ENCODE results near the gene MYH16.
"Not testable (repeated sequence)": the region's sequence is repeated elsewhere in the genome, so short reads cannot be mapped to it uniquely, and the experiment has no call there.

The MYH16 gene

GRCh38 chr7:99272476-99273045 lies at the start of gene MYH16:
Gene MYH16, plus strand, starts transcription at chr7:99272839.
- no peak for DNase-seq (ENCODE audit: low spot score)

DNA sequence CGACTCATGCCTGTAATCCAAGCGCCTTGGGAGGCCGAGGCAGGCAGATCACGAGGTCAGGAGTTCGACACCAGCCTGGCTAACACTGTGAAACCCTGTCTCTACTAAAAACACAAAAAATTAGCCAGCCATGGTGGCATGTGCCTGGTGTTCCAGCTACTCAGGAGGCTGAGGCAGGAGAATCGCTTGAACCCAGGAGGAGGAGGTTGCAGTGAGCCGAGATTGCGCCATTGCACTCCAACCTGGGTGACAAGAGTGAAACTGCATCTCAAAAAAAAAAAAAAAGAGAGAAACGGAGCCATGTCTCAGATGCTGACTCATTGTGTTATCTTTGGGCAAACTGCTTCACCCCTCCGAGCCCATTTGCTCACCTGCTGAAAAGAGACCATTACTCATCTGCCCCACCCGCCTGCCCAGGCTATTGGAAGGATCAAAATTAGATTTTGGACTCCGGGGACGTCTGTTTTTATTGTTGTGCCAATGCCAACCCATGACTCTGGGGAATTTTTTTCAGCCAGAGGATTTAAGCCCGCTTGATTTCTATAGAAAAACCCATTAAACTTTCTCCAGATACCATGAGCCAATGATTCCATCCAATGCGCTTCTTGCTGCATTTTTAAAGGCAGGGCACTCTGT lies 48.3 kb upstream of the MYH16 start:
- not testable (repeated sequence) for DNase-seq (ENCODE audit: low spot score)

- no peak for DNase-seq (ENCODE audit: low spot score)
These were observed 47.8 kb upstream of the MYH16 start for GRCh38 chr7:99224899-99225265.

DNA sequence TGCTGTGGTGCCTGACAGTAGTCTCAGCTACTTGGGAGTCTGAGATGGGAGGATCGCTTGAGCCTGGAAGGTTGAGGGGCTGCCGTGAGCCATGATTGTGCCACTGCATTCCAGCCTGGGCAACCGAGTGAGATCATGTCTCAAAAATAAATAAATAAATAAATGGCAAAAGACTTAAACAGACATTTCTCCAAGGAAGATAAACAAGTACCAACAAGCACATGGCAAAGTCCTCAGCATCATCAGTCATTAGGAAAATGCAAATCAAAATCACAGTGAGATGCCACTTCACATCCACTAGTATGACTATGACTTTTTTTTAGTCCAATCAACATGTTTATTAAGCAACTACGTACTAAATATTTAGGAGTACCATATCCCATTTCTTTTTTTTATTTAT lies 43.4 kb upstream of the MYH16 start:
- no peak for DNase-seq (ENCODE audit: low spot score)

DNA sequence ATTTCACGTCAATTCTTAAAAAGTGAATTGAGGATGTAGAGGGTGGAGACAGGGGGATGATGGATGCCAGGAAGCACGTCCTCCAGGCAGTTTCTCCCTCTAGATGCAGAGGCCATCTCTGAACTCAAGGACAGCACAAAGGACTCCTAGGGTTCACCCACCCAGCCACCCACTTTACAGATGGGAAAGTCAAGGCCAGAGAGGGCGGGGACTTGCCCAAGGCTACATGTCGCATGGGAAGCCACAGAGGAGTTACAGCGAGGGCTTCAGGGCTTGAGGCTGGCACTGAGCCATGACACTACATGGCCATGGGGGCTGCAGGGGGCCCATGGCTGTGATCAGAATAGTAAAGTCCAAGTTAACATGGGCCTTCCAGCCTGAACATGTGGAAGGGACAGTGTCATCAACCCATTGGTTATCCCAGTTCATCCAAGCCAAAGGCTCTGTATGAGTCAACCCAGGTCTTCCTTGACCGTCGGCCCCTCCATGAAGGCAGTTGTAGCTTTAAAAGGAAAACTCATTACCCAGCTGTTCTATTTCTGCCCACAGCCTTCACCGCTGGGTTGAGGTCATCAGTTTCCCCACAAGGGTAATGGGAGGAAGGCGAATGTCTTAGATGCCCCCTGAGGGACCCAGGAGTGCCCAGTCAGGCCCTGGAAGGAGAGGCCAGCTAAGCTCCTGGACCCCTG lies 40.4 kb upstream of the MYH16 start:
- DNase-seq (ENCODE audit: low spot score) = no peak

GRCh38 chr7:99232955-99233354 lies 39.7 kb upstream of the MYH16 start:
- not testable (repeated sequence) for DNase-seq (ENCODE audit: low spot score)

DNA sequence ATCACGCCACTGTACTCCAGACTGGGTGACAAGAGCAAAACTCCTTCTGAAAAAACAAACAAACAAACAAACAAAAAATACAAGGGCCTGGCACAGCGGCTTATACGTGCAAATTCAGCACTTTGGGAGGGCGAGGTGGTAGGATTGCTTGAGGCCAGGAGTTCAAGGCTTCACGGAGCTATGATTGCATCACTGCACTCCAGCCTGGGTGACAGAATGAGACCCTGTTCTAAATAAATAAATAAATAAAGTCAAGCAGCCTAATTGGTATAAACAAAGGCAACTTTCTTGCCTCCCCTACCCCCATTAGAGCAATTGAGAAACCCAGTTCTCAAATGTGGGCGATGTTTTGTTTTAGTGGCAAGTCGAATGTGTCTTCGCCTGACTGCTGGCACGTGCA lies 38.5 kb upstream of the MYH16 start:
- no peak for DNase-seq (ENCODE audit: low spot score)

- DNase-seq (ENCODE audit: low spot score) = no peak
These were observed 36.7 kb upstream of the MYH16 start for GRCh38 chr7:99235925-99236324.

DNA sequence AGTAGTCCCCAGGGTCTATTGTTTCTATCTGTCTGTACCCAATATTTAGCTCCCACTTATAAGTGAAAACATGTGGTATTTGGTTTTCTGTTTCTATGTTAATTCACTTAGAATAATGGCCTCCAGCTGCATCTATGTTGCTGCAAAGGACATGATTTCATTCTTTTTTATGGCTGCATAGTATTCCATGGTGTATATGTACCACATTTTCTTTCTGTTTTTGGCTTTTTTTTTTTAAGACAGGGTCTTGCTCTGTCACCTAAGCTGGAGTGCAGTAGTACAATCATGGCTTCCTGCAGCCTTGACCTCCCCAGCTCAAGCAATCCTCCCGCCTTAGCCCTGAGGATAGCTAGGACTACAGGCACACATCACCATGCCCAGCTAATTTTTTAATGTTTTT lies 34.8 kb upstream of the MYH16 start:
- DNase-seq (ENCODE audit: low spot score) = not testable (repeated sequence)

DNA sequence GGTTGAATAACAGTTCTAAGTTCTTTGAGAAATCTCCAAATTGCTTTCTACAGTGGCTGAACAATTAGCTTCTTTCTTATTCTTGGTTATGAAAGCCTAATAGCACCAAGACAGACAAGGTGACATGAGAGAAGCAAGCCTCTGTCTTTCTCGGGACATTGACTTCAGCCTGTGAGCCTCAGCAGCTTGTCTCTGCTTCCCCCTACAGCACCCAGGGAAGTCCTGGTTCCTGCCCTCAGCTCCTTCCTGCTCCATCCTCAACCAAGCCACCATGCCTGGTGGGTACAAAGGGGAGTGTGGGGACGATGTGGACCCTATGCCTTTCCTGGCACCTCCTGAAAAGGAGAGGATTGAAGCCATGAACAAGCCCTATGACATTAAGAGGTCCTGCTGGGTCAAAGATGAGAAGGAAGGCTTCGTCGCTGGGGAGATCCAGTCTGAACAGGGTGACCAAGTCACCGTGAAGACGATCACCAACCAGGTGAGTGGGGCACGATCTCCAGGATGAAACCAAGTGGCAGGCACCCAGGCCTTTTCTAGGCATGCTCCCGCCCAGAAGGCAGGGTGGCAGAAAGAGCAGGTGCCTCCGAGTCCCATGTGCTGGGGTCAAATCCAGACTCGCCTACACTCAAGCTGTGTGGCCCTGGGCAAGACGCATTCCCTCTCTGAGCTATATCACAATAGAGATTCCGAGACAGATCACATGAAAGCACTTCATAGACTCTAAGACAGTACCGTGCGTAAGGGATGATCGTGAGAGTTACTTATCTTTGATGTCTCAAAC lies 33.9 kb upstream of the MYH16 start:
- DNase-seq (ENCODE audit: low spot score) = no peak

DNA sequence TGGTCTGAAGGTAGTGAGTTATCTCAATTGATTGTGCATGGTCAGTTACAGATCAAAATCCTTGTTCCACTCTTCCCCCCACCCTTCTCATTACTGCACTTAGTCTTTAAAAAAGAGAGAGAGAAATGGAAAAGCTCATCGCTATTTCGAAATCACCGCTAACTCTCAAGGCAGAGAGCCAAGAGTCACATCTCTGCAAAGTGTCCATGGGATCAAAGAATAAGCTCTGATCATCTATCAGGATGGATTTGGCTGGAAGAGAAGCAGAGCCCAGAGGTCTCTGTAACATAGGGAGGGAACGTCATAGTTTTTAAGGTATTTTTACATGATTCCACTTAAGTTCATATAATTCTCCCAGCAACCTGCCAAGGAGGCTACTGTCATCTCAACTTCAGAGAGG lies 30.0 kb upstream of the MYH16 start:
- DNase-seq (ENCODE audit: low spot score) = no peak

GRCh38 chr7:99243751-99244337 lies 28.8 kb upstream of the MYH16 start:
- DNase-seq (ENCODE audit: low spot score) = no peak

GRCh38 chr7:99244939-99245338 lies 27.7 kb upstream of the MYH16 start:
- no peak for DNase-seq (ENCODE audit: low spot score)

DNA sequence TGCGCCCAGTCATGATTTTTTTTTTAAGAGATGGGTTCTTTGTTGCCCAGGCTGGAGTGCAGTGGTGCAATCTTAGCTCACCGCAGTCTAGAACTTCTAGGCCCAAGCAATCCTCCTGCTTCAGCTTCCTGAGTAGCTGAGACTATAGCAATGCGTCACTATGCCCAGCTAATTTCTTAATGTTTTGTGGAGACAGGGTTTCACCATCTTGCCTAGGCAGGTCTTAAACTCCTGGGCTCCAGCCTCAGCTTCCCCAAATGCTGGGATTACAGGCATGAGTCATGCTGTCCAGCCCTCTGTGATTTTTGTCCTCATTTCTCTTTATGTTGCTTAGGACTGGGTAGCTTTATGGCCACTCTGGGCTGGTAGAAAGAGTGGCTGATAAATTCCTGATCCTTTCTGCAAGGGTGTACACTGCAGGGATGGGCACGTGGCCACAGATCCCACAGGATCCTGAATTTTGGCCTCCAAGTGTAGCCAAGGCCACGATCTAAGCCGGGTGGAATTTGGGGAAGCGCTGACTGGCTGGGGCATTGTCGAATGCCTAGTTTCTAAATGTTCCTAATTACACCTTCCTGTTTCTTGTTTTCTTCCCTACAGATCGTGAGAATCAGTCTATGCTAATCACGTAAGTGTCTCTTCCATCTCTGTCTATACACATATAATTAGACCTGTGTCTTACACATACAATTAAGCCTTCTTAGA lies 24.1 kb upstream of the MYH16 start:
- no peak for DNase-seq (ENCODE audit: low spot score)

- no peak for DNase-seq (ENCODE audit: low spot score)
These were observed 22.6 kb upstream of the MYH16 start for GRCh38 chr7:99249985-99250575.

DNA sequence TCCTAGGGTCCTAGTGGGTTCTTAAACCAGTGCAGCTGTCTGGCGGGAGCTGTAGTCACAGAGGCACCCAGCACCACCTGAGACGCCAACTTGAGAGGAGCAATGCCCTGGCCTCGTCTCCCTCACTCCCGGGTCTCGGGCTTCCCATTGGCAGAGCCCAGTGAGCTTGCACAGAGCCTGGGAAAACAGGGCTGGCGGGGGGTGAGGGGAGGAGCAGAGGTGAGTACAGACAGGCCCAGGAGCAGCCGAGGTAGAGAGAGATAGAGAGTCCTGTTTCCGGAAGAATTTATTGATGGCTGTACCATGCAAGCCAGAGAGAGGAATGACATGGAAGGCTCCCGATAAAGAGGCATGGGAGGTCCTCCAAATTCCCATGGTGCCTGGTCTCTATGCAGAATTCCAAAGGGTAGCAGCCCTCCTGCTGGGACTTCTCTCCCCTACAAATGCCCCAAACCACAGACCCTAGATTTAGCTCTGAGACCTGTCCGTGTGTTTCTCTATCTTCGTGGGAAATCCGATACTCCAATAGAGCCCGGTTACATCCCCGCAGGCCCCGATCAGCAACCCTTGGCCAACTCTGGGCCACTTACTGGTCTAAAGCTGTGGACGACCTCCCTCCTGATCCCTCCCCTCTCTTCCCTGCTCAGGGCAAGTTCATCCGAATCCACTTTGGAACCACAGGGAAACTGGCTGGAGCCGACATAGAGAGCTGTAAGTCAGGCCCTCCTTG lies 20.3 kb upstream of the MYH16 start:
- DNase-seq (ENCODE audit: low spot score) = no peak

DNA sequence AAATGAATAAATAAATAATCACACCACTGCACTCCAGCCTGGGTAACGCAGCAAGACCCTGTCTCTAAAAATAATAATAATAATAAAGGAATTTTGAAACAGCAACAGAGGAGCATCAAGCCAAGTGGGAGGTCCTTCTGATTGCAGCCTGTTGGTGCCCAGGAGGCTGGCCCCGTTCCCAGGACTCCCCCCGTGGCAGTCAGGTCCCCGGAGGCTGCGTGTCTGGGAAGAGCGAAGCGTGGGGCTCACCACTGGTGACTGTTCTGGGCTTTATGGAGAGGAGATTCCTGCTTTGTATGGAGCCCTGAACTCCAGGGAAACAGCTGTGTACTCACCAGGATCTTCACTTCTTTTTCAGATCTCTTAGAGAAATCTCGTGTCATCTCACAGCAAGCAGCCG lies 19.3 kb upstream of the MYH16 start:
- no peak for DNase-seq (ENCODE audit: low spot score)

DNA sequence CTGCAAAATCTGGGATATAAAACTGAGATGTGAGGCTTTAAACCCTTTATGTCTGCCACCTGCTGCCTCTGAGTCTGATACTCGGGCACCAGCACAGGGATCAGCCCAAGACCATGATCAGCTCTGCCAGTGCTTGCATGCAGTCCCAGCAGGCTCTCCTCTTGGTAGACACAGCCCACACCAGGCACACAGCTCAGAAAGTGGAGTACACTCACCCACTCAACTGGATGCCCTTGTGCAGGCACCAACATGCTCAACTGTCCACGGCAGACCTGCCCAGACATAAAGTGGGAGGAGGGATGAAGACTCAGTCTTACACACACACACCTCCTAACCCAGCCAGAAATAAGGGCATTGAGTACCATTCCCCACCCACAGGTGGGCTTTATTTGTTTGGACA lies 18.2 kb upstream of the MYH16 start:
- no peak for DNase-seq (ENCODE audit: low spot score)

DNA sequence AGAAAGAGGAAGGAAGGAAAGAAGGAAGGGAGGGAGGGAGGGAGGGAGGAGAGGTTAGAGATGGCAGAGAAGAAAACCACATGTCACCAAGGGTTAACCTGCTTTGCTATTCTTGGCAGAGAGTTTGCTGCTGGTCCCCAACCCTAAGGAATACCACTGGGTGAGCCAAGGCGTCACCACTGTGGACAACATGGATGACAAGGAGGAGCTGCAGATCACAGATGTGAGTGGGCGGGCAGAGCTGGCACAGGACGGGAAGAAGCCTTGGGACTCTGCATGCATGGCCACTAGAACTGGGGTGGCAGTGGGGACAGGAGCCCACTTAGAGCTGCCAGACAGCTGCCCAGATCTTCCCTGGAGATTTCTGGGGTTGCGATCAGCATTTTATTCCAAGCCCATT lies 17.2 kb upstream of the MYH16 start:
- no peak for DNase-seq (ENCODE audit: low spot score)

DNA sequence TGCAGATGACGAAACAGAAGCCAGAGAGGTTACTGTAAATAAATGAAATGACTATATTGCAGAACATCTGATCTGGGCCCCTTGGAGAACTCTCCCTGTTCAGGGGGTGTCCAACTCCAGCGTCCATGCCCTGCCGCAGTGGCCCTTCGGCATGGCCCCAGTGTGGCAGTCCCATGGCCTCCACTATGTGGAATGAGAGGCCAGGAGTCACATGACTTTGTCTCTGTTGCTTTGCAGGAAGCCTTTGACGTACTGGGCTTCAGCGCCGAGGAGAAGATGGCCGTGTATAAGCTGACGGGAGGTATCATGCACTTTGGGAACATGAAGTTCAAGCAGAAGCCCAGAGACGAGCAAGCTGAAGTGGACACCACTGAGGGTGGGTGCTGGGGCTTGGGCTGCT lies 15.6 kb upstream of the MYH16 start:
- DNase-seq (ENCODE audit: low spot score) = no peak

- DNase-seq (ENCODE audit: low spot score) = no peak
These were observed 15.0 kb upstream of the MYH16 start for GRCh38 chr7:99257675-99258074.
